ENCODE results near the gene SERTAD2. TPM values are rescaled to one million over a fixed set of nuclear protein-coding genes. Genes with fewer than 3 reads are reported as not detected.

Gene SERTAD2
- total RNA-seq, 1 donor from 2014 or later = 42.2 TPM

- no peaks in the 10 kb centered on the region for H3K9me3 Mint-ChIP-seq (ENCODE audit: unreplicated experiment)
- no peaks in the 10 kb centered on the region for H3K27me3 Mint-ChIP-seq (ENCODE audit: low read depth, unreplicated experiment)
- no peaks in the 10 kb centered on the region for H4K20me1 ChIP-seq (ENCODE audit: insufficient read depth, low read length)
- no peak for DNase-seq (ENCODE audit: low read depth)
- no peaks in the 10 kb centered on the region for H3K36me3 Mint-ChIP-seq (ENCODE audit: low read depth, unreplicated experiment)
- no peaks in the 10 kb centered on the region for H3K9me3 ChIP-seq (ENCODE audit: insufficient read depth, low read depth, low read length)
- H3K9ac ChIP-seq (ENCODE audit: low read length) = no peak overlapping the region
- FAIRE-seq = no peak
- H3K27ac Mint-ChIP-seq (ENCODE audit: unreplicated experiment) = no peak overlapping the region
- no peak for TF ChIP-seq CTCF (IDR thresholded peaks at IDR 0.05; ENCODE audit: insufficient read depth, low read depth, low read length)
- H2AFZ ChIP-seq (ENCODE audit: low read depth, low read length) = no peak overlapping the region
- no peak overlapping the region for H3K4me3 Mint-ChIP-seq (ENCODE audit: unreplicated experiment)
- no peaks in the 10 kb centered on the region for H3K36me3 ChIP-seq (ENCODE audit: insufficient read depth, low read length)
- no peaks in the 10 kb centered on the region for H3K79me2 ChIP-seq (ENCODE audit: insufficient read depth, low read length)
- no peak overlapping the region for H3K27ac ChIP-seq (ENCODE audit: low read depth, low read length)
- H3K27me3 ChIP-seq (ENCODE audit: insufficient read depth, low read length) = no peaks in the 10 kb centered on the region
- H3K4me2 ChIP-seq (ENCODE audit: low read length) = no peak overlapping the region
- no peaks in the 10 kb centered on the region for H3K4me1 ChIP-seq (ENCODE audit: insufficient read depth, low read length)
- no peak overlapping the region for H3K4me3 ChIP-seq (ENCODE audit: insufficient read depth, low read depth, low read length)
- peaks cover 2% of the 10 kb centered on the region for H3K4me1 Mint-ChIP-seq (ENCODE audit: low read depth, unreplicated experiment)
These were observed 32.7 kb upstream of the SERTAD2 start for GRCh38 chr2:64686283-64686956.

GRCh38 chr2:64685430-64685829, 31.7 kb upstream of the SERTAD2 start:
- Mint-ChIP-seq H3K27ac (ENCODE audit: unreplicated experiment) (no peak overlapping the region), H3K9me3 (ENCODE audit: unreplicated experiment) (no peaks in the 10 kb centered on the region), H3K4me3 (ENCODE audit: unreplicated experiment) (no peak overlapping the region), H3K4me1 (ENCODE audit: low read depth, unreplicated experiment) (peaks cover 2% of the 10 kb centered on the region), H3K36me3 (ENCODE audit: low read depth, unreplicated experiment) (no peaks in the 10 kb centered on the region), H3K27me3 (ENCODE audit: low read depth, unreplicated experiment) (no peaks in the 10 kb centered on the region)
- FAIRE-seq (no peak), DNase-seq (ENCODE audit: low read depth) (no peak)
- Histone ChIP-seq H3K4me1 (ENCODE audit: insufficient read depth, low read length) (no peaks in the 10 kb centered on the region), H3K36me3 (ENCODE audit: insufficient read depth, low read length) (no peaks in the 10 kb centered on the region), H3K79me2 (ENCODE audit: insufficient read depth, low read length) (no peaks in the 10 kb centered on the region), H3K27ac (ENCODE audit: low read depth, low read length) (no peak overlapping the region), H4K20me1 (ENCODE audit: insufficient read depth, low read length) (no peaks in the 10 kb centered on the region), H3K4me2 (ENCODE audit: low read length) (no peak overlapping the region), H3K9me3 (ENCODE audit: insufficient read depth, low read depth, low read length) (no peaks in the 10 kb centered on the region), H3K4me3 (ENCODE audit: insufficient read depth, low read depth, low read length) (no peak overlapping the region), H3K9ac (ENCODE audit: low read length) (no peak overlapping the region), H2AFZ (ENCODE audit: low read depth, low read length) (no peak overlapping the region), H3K27me3 (ENCODE audit: insufficient read depth, low read length) (no peaks in the 10 kb centered on the region)
- TF ChIP-seq EZH2 (IDR thresholded peaks at IDR 0.05; ENCODE audit: insufficient read depth, low read length) (no peak), CTCF (IDR thresholded peaks at IDR 0.05; ENCODE audit: insufficient read depth, low read depth, low read length) (no peak)

GRCh38 chr2:64683771-64684510, 30.2 kb upstream of the SERTAD2 start:
- Histone ChIP-seq H3K27me3 (ENCODE audit: insufficient read depth, low read length) (no peaks in the 10 kb centered on the region), H3K27ac (ENCODE audit: low read depth, low read length) (no peak overlapping the region), H3K79me2 (ENCODE audit: insufficient read depth, low read length) (no peaks in the 10 kb centered on the region), H3K4me2 (ENCODE audit: low read length) (no peak overlapping the region), H3K4me1 (ENCODE audit: insufficient read depth, low read length) (no peaks in the 10 kb centered on the region), H3K36me3 (ENCODE audit: insufficient read depth, low read length) (no peaks in the 10 kb centered on the region), H3K4me3 (ENCODE audit: insufficient read depth, low read depth, low read length) (no peak overlapping the region), H4K20me1 (ENCODE audit: insufficient read depth, low read length) (no peaks in the 10 kb centered on the region), H2AFZ (ENCODE audit: low read depth, low read length) (no peak overlapping the region), H3K9me3 (ENCODE audit: insufficient read depth, low read depth, low read length) (no peaks in the 10 kb centered on the region), H3K9ac (ENCODE audit: low read length) (no peak overlapping the region)
- no peak for TF ChIP-seq CTCF (IDR thresholded peaks at IDR 0.05; ENCODE audit: insufficient read depth, low read depth, low read length)
- TF ChIP-seq EZH2 (IDR thresholded peaks at IDR 0.05; ENCODE audit: insufficient read depth, low read length) = no peak
- H3K27me3 Mint-ChIP-seq (ENCODE audit: low read depth, unreplicated experiment) = no peaks in the 10 kb centered on the region
- H3K4me1 Mint-ChIP-seq (ENCODE audit: low read depth, unreplicated experiment) = peaks cover 10% of the 10 kb centered on the region
- DNase-seq (ENCODE audit: low read depth) (no peak), FAIRE-seq (peak; percentile 5)
- no peak overlapping the region for H3K4me3 Mint-ChIP-seq (ENCODE audit: unreplicated experiment)
- H3K36me3 Mint-ChIP-seq (ENCODE audit: low read depth, unreplicated experiment) = no peaks in the 10 kb centered on the region
- no peak overlapping the region for H3K27ac Mint-ChIP-seq (ENCODE audit: unreplicated experiment)
- no peaks in the 10 kb centered on the region for H3K9me3 Mint-ChIP-seq (ENCODE audit: unreplicated experiment)

All from astrocyte (in vitro differentiated cells and primary cell).